ENCODE data around the gene RPN2.
"Not testable (repeated sequence)": the region's sequence is repeated elsewhere in the genome, so short reads cannot be mapped to it uniquely, and the experiment has no call there.

The RPN2 gene

GRCh38 chr20:37178839-37179682 lies at the start of gene RPN2, which contains the start of gene MROH8:
Gene RPN2, plus strand, starts transcription at chr20:37179330. Its CDS starts 27 bp downstream, at chr20:37179357.
Gene MROH8, minus strand, starts transcription at chr20:37179548.
- DNase-seq, result peak; percentile 94

- DNase-seq, result no peak
These were observed 47.6 kb upstream of the RPN2 start for GRCh38 chr20:37131486-37131885.

DNA sequence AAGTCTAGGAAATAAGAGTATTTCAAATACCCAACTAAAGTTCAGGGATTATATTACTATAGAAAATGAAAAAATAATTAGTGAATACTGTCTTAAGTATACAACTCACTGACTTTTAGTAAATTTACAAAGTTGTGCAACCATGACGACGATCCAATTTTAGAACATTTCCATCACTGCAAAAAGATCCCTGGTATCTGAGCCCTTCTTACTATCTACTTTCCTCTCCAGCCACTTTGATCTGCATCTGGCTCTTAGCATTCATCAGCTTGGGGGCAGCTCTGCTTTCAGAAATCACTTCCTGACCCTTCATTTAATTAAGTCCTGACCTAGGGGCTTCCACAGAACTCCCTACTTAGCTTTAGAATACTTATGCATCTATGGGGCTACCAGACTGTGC lies 45.2 kb upstream of the RPN2 start:
- no peak for DNase-seq

DNA sequence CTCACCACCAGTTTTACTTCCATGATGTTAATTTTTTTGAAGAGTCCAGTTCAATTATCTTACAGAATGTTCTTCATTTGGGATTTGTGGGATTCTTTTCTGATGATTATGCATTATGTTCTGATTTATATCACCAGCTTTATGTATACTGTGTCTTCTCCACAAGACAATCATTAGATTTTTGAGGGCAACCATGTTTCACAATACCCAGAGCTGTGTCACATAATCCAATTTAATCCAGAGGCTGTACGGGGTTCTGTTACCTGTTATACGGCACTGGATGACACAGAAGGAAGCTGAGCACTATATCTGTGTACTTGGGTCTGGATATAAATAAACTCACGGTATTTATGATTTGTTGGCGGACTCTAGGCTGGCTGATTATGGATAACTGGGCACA lies 41.6 kb upstream of the RPN2 start:
- no peak for DNase-seq

- DNase-seq, result no peak
These were observed 36.4 kb upstream of the RPN2 start for GRCh38 chr20:37142708-37143107.

DNA sequence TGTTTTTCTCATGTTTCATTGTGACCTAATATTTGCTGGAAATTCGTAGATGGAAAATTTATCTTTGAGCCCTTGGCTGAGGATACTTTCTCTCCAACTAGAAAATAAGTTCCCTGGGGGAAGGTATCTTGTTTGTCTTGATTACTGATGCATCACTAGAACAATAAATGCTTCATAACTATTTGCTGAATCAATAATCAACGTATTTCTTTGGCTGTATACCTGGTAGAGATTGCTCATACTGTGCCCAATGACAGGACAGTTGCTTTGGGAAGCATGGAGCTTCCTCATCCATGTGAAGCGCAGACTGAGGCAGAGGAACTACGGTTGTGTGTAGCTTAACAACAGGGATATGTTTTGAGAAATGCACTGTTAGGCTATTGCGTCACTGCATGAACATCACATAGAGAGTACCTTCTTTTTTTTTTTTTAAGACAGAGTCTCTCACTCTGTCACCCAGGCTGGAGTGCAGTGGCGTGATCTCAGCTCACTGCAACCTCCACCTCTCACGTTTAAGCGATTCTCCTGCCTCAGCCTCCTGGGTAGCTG lies 34.2 kb upstream of the RPN2 start:
- DNase-seq, result no peak

GRCh38 chr20:37147250-37147649 lies 31.9 kb upstream of the RPN2 start:
- no peak for DNase-seq

GRCh38 chr20:37150864-37151263 lies 28.3 kb upstream of the RPN2 start:
- not testable (repeated sequence) for DNase-seq

- DNase-seq, result no peak
These were observed 27.6 kb upstream of the RPN2 start for GRCh38 chr20:37151529-37151928.

DNA sequence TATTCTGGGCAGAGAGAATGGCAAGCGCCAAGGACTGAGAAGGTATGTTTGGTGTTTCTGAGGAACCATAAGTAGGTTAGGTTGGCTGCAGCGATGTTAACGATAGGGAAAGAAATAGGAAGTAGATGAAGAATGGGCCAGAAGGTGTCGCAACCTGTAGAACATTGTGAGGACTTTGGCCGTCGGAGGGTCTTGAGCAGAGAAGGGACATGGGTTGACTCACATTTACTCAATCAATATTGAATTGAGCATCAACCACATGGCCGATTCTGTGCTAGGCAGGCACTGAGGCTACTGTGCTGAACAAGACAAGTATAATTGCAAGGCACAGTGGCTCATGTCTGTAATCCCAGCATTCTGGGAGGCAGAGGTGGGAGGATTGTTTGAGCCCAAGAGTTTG lies 26.8 kb upstream of the RPN2 start:
- DNase-seq, result no peak

- no peak for DNase-seq
These were observed 24.3 kb upstream of the RPN2 start for GRCh38 chr20:37154684-37155298.

GRCh38 chr20:37155987-37156386 lies 23.1 kb upstream of the RPN2 start:
- DNase-seq, result no peak

- DNase-seq, result no peak
These were observed 20.9 kb upstream of the RPN2 start for GRCh38 chr20:37158248-37158647.

DNA sequence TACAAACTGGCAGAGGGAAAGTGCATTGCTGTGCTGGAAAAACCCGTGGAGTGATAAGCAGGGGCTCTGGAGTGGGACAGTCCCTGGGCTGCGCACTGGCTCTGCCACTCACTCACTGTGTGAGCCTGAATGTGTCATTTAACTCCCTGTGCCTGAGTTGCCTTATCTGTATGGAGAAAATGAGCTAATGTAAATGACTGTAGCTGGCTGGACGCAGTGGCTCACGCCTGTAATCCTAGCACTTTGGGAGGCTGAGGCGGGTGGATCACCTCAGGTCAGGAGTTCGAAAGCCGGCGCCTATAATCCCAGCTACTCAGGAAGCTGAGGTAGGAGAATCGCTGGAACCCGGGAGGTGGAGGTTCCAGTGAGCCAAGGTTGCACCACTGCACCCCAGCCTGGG lies 18.4 kb upstream of the RPN2 start:
- no peak for DNase-seq

- no peak for DNase-seq
These were observed 17.1 kb upstream of the RPN2 start for GRCh38 chr20:37161830-37162549.

DNA sequence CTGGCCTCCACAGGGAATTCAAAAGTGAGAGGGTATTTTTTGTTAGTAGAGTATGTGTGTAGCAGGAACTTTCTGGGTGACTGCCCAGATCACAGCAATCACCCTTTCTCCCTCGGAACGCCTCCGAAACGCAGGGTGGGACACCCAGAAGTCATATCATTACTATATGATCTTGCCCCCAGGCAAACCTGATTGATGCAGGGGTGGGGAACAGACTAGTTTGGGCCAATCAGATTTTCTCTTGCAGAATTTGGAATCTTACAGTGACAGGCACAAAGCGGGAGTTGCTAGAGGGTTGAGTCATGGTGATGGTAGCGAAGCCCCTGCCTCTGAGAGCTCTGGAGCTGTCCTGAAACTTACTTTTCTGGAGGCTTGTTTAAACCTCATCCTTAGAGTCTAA lies 16.5 kb upstream of the RPN2 start:
- no peak for DNase-seq

- no peak for DNase-seq
These were observed 15.1 kb upstream of the RPN2 start for GRCh38 chr20:37163832-37164554.

GRCh38 chr20:37165031-37165430 lies 14.1 kb upstream of the RPN2 start:
- no peak for DNase-seq

DNA sequence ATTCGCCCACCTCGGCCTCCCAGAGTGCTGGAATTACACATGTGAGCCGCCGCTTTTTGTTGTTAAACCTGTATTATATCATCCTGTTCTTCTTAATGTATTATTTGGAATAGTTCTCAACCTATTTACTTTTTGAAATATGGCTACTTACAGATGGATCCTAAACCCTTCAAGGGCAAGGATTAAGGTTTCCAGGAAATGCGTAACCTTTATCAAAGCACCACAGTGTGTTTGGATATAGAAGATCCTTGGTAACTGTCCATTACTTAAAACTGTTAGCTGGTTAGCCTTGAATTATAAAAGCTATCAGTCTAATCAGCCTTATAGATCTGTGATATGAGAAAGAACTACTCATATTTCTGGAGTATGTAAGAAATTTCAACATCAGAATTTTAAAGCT lies 12.3 kb upstream of the RPN2 start:
- DNase-seq, result no peak

GRCh38 chr20:37172836-37173235 lies 6.3 kb upstream of the RPN2 start:
- DNase-seq, result no peak

DNA sequence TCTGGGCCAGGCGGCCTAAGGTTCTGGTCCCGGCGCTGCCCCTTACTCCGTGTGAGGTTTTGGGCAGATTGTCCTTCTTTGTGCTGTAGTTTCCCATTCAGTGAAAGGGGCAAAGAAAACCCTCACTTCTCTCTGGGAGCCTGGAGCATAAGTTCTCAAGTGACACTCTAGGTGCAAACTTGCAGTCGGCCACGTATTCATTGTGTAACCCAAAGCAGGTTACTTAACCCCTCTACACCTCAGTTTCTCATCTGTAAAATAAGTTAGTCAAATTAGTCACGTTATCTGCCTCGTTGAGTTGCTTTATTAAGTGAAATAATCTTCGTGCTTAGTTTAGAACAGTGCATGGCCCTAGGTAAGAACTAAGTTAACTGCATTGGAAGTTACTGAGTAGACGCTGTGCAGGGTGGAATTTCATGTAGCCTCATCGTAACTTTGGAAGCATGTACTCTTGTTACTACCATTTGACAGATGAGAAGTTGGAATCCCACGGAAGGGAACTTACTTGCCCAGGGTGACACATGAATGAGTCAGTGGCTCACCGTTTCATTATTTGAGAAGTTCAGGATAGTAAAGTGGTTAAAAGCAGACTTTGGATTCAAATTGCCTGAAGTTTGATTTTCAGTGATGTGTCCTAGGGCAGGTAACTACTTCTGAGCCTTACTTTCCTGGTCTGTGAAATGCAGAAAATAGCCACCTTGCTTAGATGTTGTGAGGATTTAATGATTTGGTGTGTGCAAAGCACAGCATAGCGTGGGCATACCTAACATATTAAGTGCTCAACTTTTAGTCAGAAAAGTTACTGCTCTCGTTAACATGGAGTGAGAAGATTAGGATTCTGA lies 774 bp downstream of the RPN2 start:
- DNase-seq, result no peak

DNA sequence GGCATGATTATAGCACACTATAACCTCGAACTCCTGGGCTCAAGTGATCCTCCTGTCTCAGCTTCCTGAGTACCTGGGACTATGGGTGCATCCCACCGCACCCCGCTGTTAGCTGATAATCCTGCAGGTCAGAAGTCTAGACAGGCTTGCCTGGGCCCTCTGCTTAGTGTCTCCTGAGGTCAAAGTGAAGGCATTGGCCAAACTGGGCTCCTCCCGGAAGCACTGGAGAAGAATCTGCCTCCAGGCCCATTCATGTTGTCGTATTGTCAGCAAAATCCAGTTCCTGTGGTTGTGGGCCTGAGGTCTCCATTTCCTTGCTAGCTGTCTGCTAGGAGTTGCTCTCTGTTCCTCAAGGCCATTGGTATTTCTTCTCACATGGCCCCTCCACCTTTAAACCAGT lies 6.6 kb downstream of the RPN2 start:
- no peak for DNase-seq

Measured in DMS153 (cell line).